K562 (cell line): ENCODE data around the gene AHSG. TPM values are rescaled to one million over a fixed set of nuclear protein-coding genes. Genes with fewer than 3 reads are reported as not detected.

Experiments used
- ATAC-seq: fragments of 200-7000 bp; cut with Tn5 transposase; 3 replicates; pipeline ENCODE4 v1.9.1; 2020; ENCODE audit warnings: moderate library complexity
- BruUV-seq: library from RNA; stranded (reverse); fragments of 400-500 nt; replicated peaks from 2 replicates; lab custom pipeline; 2021; lab: Mats Ljungman, UMichigan
- CTCF ChIA-PET: fragments of 300-600 bp; formaldehyde crosslinking; extraction: SDS; loops from one replicate; lab custom pipeline; 2021; ENCODE audit warnings: low intra/inter-chr PET ratio; lab: Yijun Ruan, JAX
- POLR2A ChIA-PET: fragments of 300-600, 350-650 bp; sonication (Branson Sonifier 250); formaldehyde crosslinking; extraction: SDS; loops from one replicate; lab custom pipeline; 2021; ENCODE audit warnings: antibody characterized with exemption, inconsistent platforms; lab: Yijun Ruan, JAX
- DNase-seq, 4 experiments: peaks; one replicate each; pipeline versions ENCODE4 v3.0.0 to v3.0.0-alpha.2; 2011 to 2018; ENCODE audit warnings: low spot score in 3 of 4, mixed read lengths in 3 of 4; ENCODE audit errors: extremely low read depth in 1 of 4
- FAIRE-seq: peaks from 2 replicates; lab custom pipeline; 2011; peaks lifted over from hg19 to GRCh38; lab: Jason Lieb, UNC
- H2AFZ ChIP-seq: 2 replicates; pipeline ENCODE4 v1.6.0; 2011; ENCODE audit warnings: low read depth, low read length, control low read depth, inconsistent platforms
- H3K27ac ChIP-seq: fragments of 200-600 bp; 3 replicates; pipeline ENCODE4 v1.8.0; 2011; ENCODE audit warnings: low read depth, mild to moderate bottlenecking, control low read depth, inconsistent platforms, low read length, moderate library complexity, mixed read lengths; ENCODE audit errors: extremely low read depth
- H3K27me3 ChIP-seq, 2 experiments: fragments of 300-600 bp in 1 of 2; 2 replicates in 1 of 2; 3 replicates in 1 of 2; pipeline versions ENCODE4 v1.6.0 to v1.8.0; 2011; ENCODE audit warnings: inconsistent platforms in 2 of 2, low read length in 2 of 2, mild to moderate bottlenecking in 1 of 2, mixed read lengths in 1 of 2, moderate library complexity in 1 of 2; ENCODE audit not compliant: control insufficient read depth in 2 of 2, insufficient read depth in 2 of 2
- H3K36me3 ChIP-seq: fragments of 300-600 bp; 3 replicates; pipeline ENCODE4 v1.8.0; 2011; ENCODE audit warnings: mild to moderate bottlenecking, low read length, inconsistent platforms; ENCODE audit not compliant: control insufficient read depth, insufficient read depth
- H3K4me1 ChIP-seq, 2 experiments: fragments of 200-600 bp in 1 of 2; replicated peaks in 1 of 2; 2 replicates in 1 of 2; 3 replicates in 1 of 2; pipeline versions ENCODE4 v1.5.1 to v1.8.0; 2011; ENCODE audit warnings: inconsistent platforms in 2 of 2, low read length in 2 of 2, mild to moderate bottlenecking in 1 of 2, mixed read lengths in 1 of 2, moderate library complexity in 1 of 2; ENCODE audit not compliant: control insufficient read depth in 2 of 2, insufficient read depth in 2 of 2
- H3K4me2 ChIP-seq: 2 replicates; pipeline ENCODE4 v1.6.1; 2011; ENCODE audit warnings: low read length, control low read depth, inconsistent platforms, mixed read lengths; ENCODE audit not compliant: insufficient read depth
- H3K4me3 ChIP-seq: fragments of 200-600 bp; sonication (generic), shearing (Covaris generic); 2 replicates; pipeline ENCODE4 v1.5.1; 2016; ENCODE audit warnings: control low read depth, inconsistent platforms
- H3K79me2 ChIP-seq: fragments of 200-600 bp; 3 replicates; pipeline ENCODE4 v1.8.0; 2011; ENCODE audit warnings: low read length, inconsistent platforms; ENCODE audit not compliant: control insufficient read depth, insufficient read depth
- H3K9ac ChIP-seq, 2 experiments: 2 replicates each; pipeline versions ENCODE4 v1.6.0 to v1.6.1; 2011; ENCODE audit warnings: low read depth in 2 of 2, low read length in 2 of 2, control low read depth in 1 of 2, inconsistent platforms in 1 of 2, mild to moderate bottlenecking in 1 of 2, mixed read lengths in 1 of 2; ENCODE audit not compliant: insufficient read depth in 1 of 2
- H3K9me1 ChIP-seq: one replicate; pipeline ENCODE4 v1.6.0; 2011; ENCODE audit warnings: inconsistent platforms, mild to moderate bottlenecking, low read length, moderate library complexity; ENCODE audit not compliant: control insufficient read depth, insufficient read depth
- H3K9me3 ChIP-seq: replicated peaks from 2 replicates; pipeline ENCODE4 v1.5.1; 2011; ENCODE audit warnings: low read depth, low read length, inconsistent platforms; ENCODE audit not compliant: control insufficient read depth, insufficient read depth
- H4K20me1 ChIP-seq: replicated peaks from 2 replicates; pipeline ENCODE4 v1.6.1; 2011; ENCODE audit warnings: low read length, inconsistent platforms, mixed read lengths; ENCODE audit not compliant: control insufficient read depth, insufficient read depth
- BCL6 ChIP-seq: fragments of 250-450 bp; sonication (Bioruptor Pico); IDR thresholded peaks from 2 replicates; pipeline ENCODE4 v1.4.0; 2020
- JUNB ChIP-seq: fragments of 450-650 bp; formaldehyde crosslinking; conservative IDR thresholded peaks from 2 replicates; pipeline ENCODE4 v1.4.0; 2020; ENCODE audit warnings: mild to moderate bottlenecking
- MAZ ChIP-seq, 2 experiments: fragments of 450-650 bp in 1 of 2; sonication (generic) in 1 of 2; formaldehyde crosslinking; IDR thresholded peaks in 1 of 2; conservative IDR thresholded peaks in 1 of 2; 2 replicates each; pipeline versions ENCODE4 v1.4.0 to v1.5.0; 2020; ENCODE audit warnings: mild to moderate bottlenecking in 1 of 2, missing genetic modification reagents in 1 of 2
- MNT ChIP-seq, 2 experiments: fragments of 450-650 bp; conservative IDR thresholded peaks; 2 replicates each; pipeline ENCODE4 v1.6.1; 2017; ENCODE audit warnings: mild to moderate bottlenecking in 2 of 2, moderate library complexity in 2 of 2
- NCOA1 ChIP-seq: fragments of 450-650 bp; IDR thresholded peaks from 2 replicates; pipeline ENCODE4 v1.6.1; 2016; ENCODE audit warnings: low read depth
- NR4A1 ChIP-seq, 2 experiments: fragments of 250-450 bp in 1 of 2; fragments of 450-650 bp in 1 of 2; sonication (Bioruptor Pico) in 1 of 2; IDR thresholded peaks; 2 replicates each; pipeline versions ENCODE4 v1.4.0 to v1.6.1; 2016 to 2020; ENCODE audit warnings: mild to moderate bottlenecking in 2 of 2, missing compliant biosample characterization in 1 of 2, missing genetic modification characterization in 1 of 2, moderate library complexity in 1 of 2
- POLR2AphosphoS5 ChIP-seq: IDR thresholded peaks from 2 replicates; pipeline ENCODE4 v1.6.1; 2011; ENCODE audit warnings: mild to moderate bottlenecking, low read depth, low read length, moderate library complexity; ENCODE audit not compliant: control insufficient read depth, insufficient read depth
- SAP30 ChIP-seq: fragments of 200-600 bp; sonication (generic); IDR thresholded peaks from 2 replicates; pipeline ENCODE4 v1.6.1; 2012; ENCODE audit warnings: borderline replicate concordance, low read depth, mild to moderate bottlenecking, moderate library complexity, low read length, control low read depth, inconsistent platforms; ENCODE audit not compliant: insufficient read depth, poor library complexity, severe bottlenecking
- XRCC3 ChIP-seq: fragments of 450-650 bp; IDR thresholded peaks from 2 replicates; pipeline ENCODE4 v1.6.1; 2017; ENCODE audit warnings: mild to moderate bottlenecking, moderate library complexity
- ZNF197 ChIP-seq: fragments of 200-800 bp; sonication (Bioruptor generic); IDR thresholded peaks from 2 replicates; pipeline ENCODE4 v1.6.1; 2016; ENCODE audit warnings: low read depth, missing genetic modification characterization, missing compliant biosample characterization
- ZNF224 ChIP-seq: sonication (generic); formaldehyde crosslinking; IDR thresholded peaks from 2 replicates; pipeline ENCODE4 v1.8.0; 2022; ENCODE audit warnings: mild to moderate bottlenecking, missing genetic modification reagents
- WGBS: fragments of 100-300 bp; shearing (Covaris generic); methylation state at CpG from one replicate; pipeline ENCODE4 v1.1.6; 2016; ENCODE audit warnings: low coverage, mixed read lengths; ENCODE audit not compliant: insufficient coverage; ENCODE audit errors: missing lambda C conversion rate; 5-methylcytosine and 5-hydroxymethylcytosine counted together
- in situ Hi-C: fragments of 300-500 bp; cut with MboI; formaldehyde crosslinking; loops from 4 replicates; pipeline ENCODE4 v1.15.0; 2018; ENCODE audit warnings: inconsistent platforms, mixed read lengths
- intact Hi-C: fragments of 100-400 bp; cut with micrococcal nuclease; formaldehyde crosslinking; loops from 2 replicates; pipeline ENCODE4 v1.14.2; 2022
- polyA plus RNA-seq, 8 experiments: library from polyadenylated mRNA; depleted of rRNA in 4 of 8; stranded (reverse) in 5 of 8; unstranded in 3 of 8; fragments of >200 nt; fragmentation: Nextera tagmentation in 2 of 8; fragmentation: Illumina TruSeq in 1 of 8; extraction: Ambion mirVana in 2 of 8; extraction: Trizol in 1 of 8; gene quantifications; 2 replicates each; pipeline versions ENCODE4 v1.2.1 to v1.2.3, GENCODE V29; 2011 to 2014; ENCODE audit warnings: inconsistent platforms in 1 of 8, missing spikeins in 1 of 8
- total RNA-seq, 7 experiments: library from RNA; depleted of rRNA in 6 of 7; stranded (reverse); fragments of >200 nt in 6 of 7; fragmentation: Illumina TruSeq in 2 of 7; extraction: Trizol in 2 of 7; gene quantifications; 2 replicates each; pipeline versions ENCODE4 v1.2.1 to v1.2.3, GENCODE V29; 2011 to 2021; ENCODE audit warnings: low replicate concordance in 1 of 7
- TF ChIP-seq, protein P1 (sequence below), 2 experiments: fragments of 450-650 bp; IDR thresholded peaks; 2 replicates each; pipeline ENCODE4 v1.6.1; 2016; ENCODE audit warnings: mild to moderate bottlenecking in 2 of 2, borderline replicate concordance in 1 of 2, low read depth in 1 of 2, moderate library complexity in 1 of 2

Gene AHSG
- total and polyA plus RNA-seq, 9 of the 15 experiments (the other 6 are each of a cell fraction or from before 2014, with no cell fraction given) = 0.69 TPM; not detected in 8

GRCh38 chr3:186638259-186638658 lies 25.4 kb downstream of the AHSG start:
- no peak overlapping the region for H3K27ac ChIP-seq
- POLR2A ChIA-PET = interaction anchor here (0.5 kb wide), 1 partner anchor 12 kb away, joined by 3 read pairs; no protein-coding TSS in a partner anchor
- ATAC-seq = no peak
- no peaks in the 10 kb centered on the region for H4K20me1 ChIP-seq
- in situ Hi-C loops (no loop called here), intact Hi-C loops (no loop called here)
- no peaks in the 10 kb centered on the region for H3K36me3 ChIP-seq
- CTCF ChIA-PET = no interaction called here
- H3K79me2 ChIP-seq = no peaks in the 10 kb centered on the region
- H3K9ac ChIP-seq = no peak overlapping the region
- DNase-seq = no peak
- 0% methylated on average over 2 of the region's 2 CpGs for WGBS
- no peaks in the 10 kb centered on the region for H3K9me1 ChIP-seq
- no peak overlapping the region for H3K4me3 ChIP-seq
- no TSS peak for BruUV-seq
- no peaks in the 10 kb centered on the region for H3K9me3 ChIP-seq
- H2AFZ ChIP-seq = no peak overlapping the region
- no peak overlapping the region for H3K4me2 ChIP-seq
- peaks cover 6 to 35% of the 10 kb centered on the region in 2 experiments; a peak in 2 of 5 replicates for H3K27me3 ChIP-seq
- no peak for FAIRE-seq
- H3K4me1 ChIP-seq = peaks cover 0 to 1% of the 10 kb centered on the region in 2 experiments; a peak in 2 of 5 replicates
- no peak for TF ChIP-seq NCOA1
- no peak for TF ChIP-seq NR4A1 (CRISPR knock-in tag; IDR thresholded peaks at IDR 0.05)
- no peak for TF ChIP-seq NR4A1 (tag; IDR thresholded peaks at IDR 0.05)
- TF ChIP-seq MNT (conservative IDR thresholded peaks at IDR 0.05) = no peak
- TF ChIP-seq, protein P1, sequence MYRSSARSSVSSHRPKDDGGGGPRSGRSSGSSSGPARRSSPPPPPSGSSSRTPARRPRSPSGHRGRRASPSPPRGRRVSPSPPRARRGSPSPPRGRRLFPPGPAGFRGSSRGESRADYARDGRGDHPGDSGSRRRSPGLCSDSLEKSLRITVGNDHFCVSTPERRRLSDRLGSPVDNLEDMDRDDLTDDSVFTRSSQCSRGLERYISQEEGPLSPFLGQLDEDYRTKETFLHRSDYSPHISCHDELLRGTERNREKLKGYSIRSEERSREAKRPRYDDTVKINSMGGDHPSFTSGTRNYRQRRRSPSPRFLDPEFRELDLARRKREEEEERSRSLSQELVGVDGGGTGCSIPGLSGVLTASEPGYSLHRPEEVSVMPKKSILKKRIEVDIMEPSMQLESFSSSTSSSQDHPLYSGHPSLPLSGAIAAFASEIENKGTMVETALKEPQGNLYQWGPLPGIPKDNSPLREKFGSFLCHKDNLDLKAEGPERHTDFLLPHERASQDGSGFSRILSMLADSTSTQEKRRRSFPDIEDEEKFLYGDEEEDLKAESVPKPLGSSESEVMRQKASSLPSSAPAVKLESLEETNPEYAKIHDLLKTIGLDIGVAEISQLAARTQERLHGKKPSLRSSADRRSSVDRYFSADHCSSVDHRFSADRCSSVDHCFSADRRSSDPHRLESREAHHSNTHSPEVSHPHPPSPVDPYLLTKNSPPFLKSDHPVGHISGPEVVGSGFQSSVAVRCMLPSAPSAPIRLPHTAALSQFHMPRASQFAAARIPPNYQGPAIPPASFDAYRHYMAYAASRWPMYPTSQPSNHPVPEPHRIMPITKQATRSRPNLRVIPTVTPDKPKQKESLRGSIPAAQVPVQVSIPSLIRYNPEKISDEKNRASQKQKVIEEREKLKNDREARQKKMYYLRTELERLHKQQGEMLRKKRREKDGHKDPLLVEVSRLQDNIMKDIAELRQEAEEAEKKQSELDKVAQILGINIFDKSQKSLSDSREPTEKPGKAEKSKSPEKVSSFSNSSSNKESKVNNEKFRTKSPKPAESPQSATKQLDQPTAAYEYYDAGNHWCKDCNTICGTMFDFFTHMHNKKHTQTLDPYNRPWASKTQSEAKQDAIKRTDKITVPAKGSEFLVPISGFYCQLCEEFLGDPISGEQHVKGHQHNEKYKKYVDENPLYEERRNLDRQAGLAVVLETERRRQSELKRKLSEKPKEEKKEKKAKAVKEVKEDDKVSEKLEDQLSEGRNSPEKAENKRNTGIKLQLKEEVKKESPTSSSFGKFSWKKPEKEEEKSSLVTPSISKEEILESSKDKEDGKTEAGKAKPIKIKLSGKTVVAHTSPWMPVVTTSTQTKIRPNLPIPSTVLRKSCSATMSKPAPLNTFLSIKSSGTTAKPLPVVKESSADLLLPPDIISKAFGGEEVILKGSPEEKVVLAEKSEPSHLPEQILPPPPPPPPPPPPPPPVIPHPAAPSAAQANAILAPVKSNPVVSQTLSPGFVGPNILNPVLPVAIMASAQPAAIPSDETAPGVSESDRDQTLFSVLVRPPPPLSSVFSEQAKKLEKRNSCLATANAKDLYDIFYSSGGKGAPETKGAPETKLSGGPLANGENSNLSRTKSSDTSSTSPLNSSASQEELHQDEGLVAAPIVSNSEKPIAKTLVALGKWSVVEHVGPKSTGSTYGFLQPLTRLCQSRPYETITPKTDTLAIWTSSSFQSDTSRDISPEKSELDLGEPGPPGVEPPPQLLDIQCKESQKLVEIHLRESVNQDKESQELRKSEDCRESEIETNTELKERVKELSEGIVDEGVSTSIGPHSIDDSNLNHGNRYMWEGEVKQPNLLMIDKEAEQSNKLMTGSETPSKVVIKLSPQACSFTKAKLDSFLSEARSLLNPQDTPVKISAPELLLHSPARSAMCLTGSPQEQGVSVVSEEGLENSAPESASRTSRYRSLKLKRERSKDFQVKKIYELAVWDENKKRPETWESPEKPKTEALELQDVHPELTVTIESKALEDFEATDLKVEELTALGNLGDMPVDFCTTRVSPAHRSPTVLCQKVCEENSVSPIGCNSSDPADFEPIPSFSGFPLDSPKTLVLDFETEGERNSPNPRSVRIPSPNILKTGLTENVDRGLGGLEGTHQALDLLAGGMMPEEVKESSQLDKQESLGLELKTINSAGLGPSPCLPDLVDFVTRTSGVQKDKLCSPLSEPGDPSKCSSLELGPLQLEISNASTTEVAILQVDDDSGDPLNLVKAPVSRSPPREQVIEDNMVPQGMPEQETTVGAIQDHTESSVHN (IDR thresholded peaks at IDR 0.05; ENCODE audit: borderline replicate concordance in 1 of 2, low read depth in 1 of 2) = no peak
- no peak for TF ChIP-seq ZNF197 (CRISPR knock-in tag)
- no peak for TF ChIP-seq BCL6 (CRISPR knock-in tag)
- TF ChIP-seq POLR2AphosphoS5 = no peak
- no peak for TF ChIP-seq JUNB
- TF ChIP-seq XRCC3 = no peak
- no peak for TF ChIP-seq MAZ (CRISPR knock-in tag; conservative IDR thresholded peaks at IDR 0.05 in 1 of 2, IDR thresholded peaks at IDR 0.05 in 1 of 2)
- no peak for TF ChIP-seq ZNF224 (CRISPR knock-in tag)
- TF ChIP-seq SAP30 = no peak
